ENCODE measurements around the gene CLIP3. TPM values are rescaled to one million over a fixed set of nuclear protein-coding genes. Genes with fewer than 3 reads are reported as not detected.

The CLIP3 gene
- 0.38 to 0.76 TPM (median 0.63 TPM) in 3 replicates for polyA plus RNA-seq
- polyA plus RNA-seq (2011; ENCODE audit: low read depth): 0.49 TPM
- 0.97 and 1.8 TPM in 2 replicates for polyA plus RNA-seq (2011; cell fraction: cytosol; rRNA removed)
- polyA plus RNA-seq (2011; cell fraction: nucleus; rRNA removed): 1.6 and 2.6 TPM in 2 replicates
- polyA plus RNA-seq (2012; ENCODE audit: low replicate concordance): 1.5 and 2.9 TPM in 2 replicates
- 1.3 to 5.5 TPM (median 1.8 TPM) in 3 replicates for polyA minus RNA-seq
- polyA minus RNA-seq (2011; cell fraction: cytosol; rRNA and poly(A)+ RNA removed): 1.9 TPM
- polyA minus RNA-seq (2011; cell fraction: nucleus; rRNA and poly(A)+ RNA removed): 2.0 and 2.3 TPM in 2 replicates

GRCh38 chr19:36032251-36033104 lies at the start of gene CLIP3:
TSS of gene CLIP3 (minus strand) at chr19:36032873. CDS start at chr19:36032357, 516 bp downstream.
- H3K4me3 ChIP-seq (ENCODE audit: control insufficient read depth in 2 of 3, extremely low read depth in 1 of 3, insufficient read depth in 2 of 3, low read depth in 1 of 3, low read length in 3 of 3): peak within 1 kb of the TSS in 1 of 3 experiments; percentile 38
- H3K4me1 ChIP-seq (ENCODE audit: control insufficient read depth, extremely low read depth, insufficient read depth, low read length): no peaks in the 10 kb centered on the region
- H3K9ac ChIP-seq (ENCODE audit: control insufficient read depth, extremely low read depth, insufficient read depth, low read length): no peak within 1 kb of the TSS
- DNase-seq (ENCODE audit: low read depth, low spot score) (no peak), FAIRE-seq (no peak)
- H3K27ac ChIP-seq (ENCODE audit: control insufficient read depth, insufficient read depth, low read length): no peak within 1 kb of the TSS
- dilution Hi-C loops (cut with MboI; ENCODE audit: extremely low pct_ligation_motif_present, low sequenced_read_pairs): no loop called here
- no peaks in the 10 kb centered on the region for H3K27me3 ChIP-seq (ENCODE audit: control insufficient read depth, extremely low read depth, insufficient read depth, low read length)
- H2AFZ ChIP-seq (ENCODE audit: control insufficient read depth, low read length): no peak within 1 kb of the TSS
- no peaks in the 10 kb centered on the region for H3K9me1 ChIP-seq (ENCODE audit: control insufficient read depth, extremely low read depth, insufficient read depth, low read length)
- H3K79me2 ChIP-seq (ENCODE audit: control insufficient read depth, insufficient read depth, low read length): no peaks in the 10 kb centered on the region
- H3K9me3 ChIP-seq (ENCODE audit: control insufficient read depth, low read depth, low read length): no peaks in the 10 kb centered on the region
- H4K20me1 ChIP-seq (ENCODE audit: control insufficient read depth, extremely low read depth, insufficient read depth, low read length): no peaks in the 10 kb centered on the region
- no peaks in the 10 kb centered on the region for H3K36me3 ChIP-seq (ENCODE audit: control insufficient read depth in 2 of 2, extremely low read depth in 1 of 2, insufficient read depth in 2 of 2, low read length in 2 of 2)
- TF ChIP-seq CTCF (optimal IDR thresholded peaks at IDR 0.05 in 1 of 3, IDR thresholded peaks at IDR 0.05 in 1 of 3, conservative IDR thresholded peaks at IDR 0.05 in 1 of 3; ENCODE audit: extremely low read depth in 1 of 3, insufficient read depth in 2 of 3, low read length in 3 of 3) (no peak), EZH2 (IDR thresholded peaks at IDR 0.05; ENCODE audit: low read length) (no peak)
- no peak within 1 kb of the TSS for H3K4me2 ChIP-seq (ENCODE audit: control insufficient read depth, extremely low read depth, insufficient read depth, low read depth, low read length)

- Histone ChIP-seq H3K36me3 (ENCODE audit: control insufficient read depth in 2 of 2, extremely low read depth in 1 of 2, insufficient read depth in 2 of 2, low read length in 2 of 2) (peaks cover 6 to 28% of the 10 kb centered on the region in 2 experiments), H3K4me3 (ENCODE audit: control insufficient read depth in 2 of 3, extremely low read depth in 1 of 3, insufficient read depth in 2 of 3, low read depth in 1 of 3, low read length in 3 of 3) (no peak overlapping the region), H3K9ac (ENCODE audit: control insufficient read depth, extremely low read depth, insufficient read depth, low read length) (no peak overlapping the region), H3K4me1 (ENCODE audit: control insufficient read depth, extremely low read depth, insufficient read depth, low read length) (no peaks in the 10 kb centered on the region), H3K4me2 (ENCODE audit: control insufficient read depth, extremely low read depth, insufficient read depth, low read depth, low read length) (no peak overlapping the region), H3K27ac (ENCODE audit: control insufficient read depth, insufficient read depth, low read length) (no peak overlapping the region), H4K20me1 (ENCODE audit: control insufficient read depth, extremely low read depth, insufficient read depth, low read length) (no peaks in the 10 kb centered on the region), H3K79me2 (ENCODE audit: control insufficient read depth, insufficient read depth, low read length) (no peaks in the 10 kb centered on the region), H3K9me1 (ENCODE audit: control insufficient read depth, extremely low read depth, insufficient read depth, low read length) (no peaks in the 10 kb centered on the region), H2AFZ (ENCODE audit: control insufficient read depth, low read length) (no peak overlapping the region), H3K27me3 (ENCODE audit: control insufficient read depth, extremely low read depth, insufficient read depth, low read length) (no peaks in the 10 kb centered on the region), H3K9me3 (ENCODE audit: control insufficient read depth, low read depth, low read length) (no peaks in the 10 kb centered on the region)
- TF ChIP-seq CTCF (optimal IDR thresholded peaks at IDR 0.05 in 1 of 3, IDR thresholded peaks at IDR 0.05 in 1 of 3, conservative IDR thresholded peaks at IDR 0.05 in 1 of 3; ENCODE audit: extremely low read depth in 1 of 3, insufficient read depth in 2 of 3, low read length in 3 of 3) (no peak), EZH2 (IDR thresholded peaks at IDR 0.05; ENCODE audit: low read length) (no peak)
- FAIRE-seq (no peak), DNase-seq (ENCODE audit: low read depth, low spot score) (no peak)
- dilution Hi-C loops (cut with MboI; ENCODE audit: extremely low pct_ligation_motif_present, low sequenced_read_pairs): no loop called here
Measured at GRCh38 chr19:36081894-36082293, 49.2 kb upstream of the CLIP3 start.

All from keratinocyte (primary cell).